ENCODE data around the gene TSHR.
"Not testable (repeated sequence)": the region's sequence is repeated elsewhere in the genome, so short reads cannot be mapped to it uniquely, and the experiment has no call there.

TSHR gene

DNA sequence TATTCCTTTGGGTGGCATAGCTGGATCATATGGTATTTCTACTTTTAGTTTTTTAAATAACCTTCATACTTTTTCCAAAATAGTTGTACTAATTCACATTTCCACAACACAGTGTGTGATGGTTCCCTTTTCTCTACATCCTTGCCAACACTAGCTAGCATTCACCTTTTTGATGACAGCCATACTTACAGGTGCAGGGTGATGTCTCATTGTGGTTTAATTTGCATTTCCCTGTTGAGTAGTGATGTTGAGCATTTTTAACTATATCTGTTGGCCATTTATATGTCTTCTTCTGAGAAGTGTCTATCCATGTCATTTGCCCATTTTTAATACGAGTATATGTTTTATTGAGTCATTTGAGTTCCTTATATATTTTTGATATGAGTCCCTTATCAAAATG, 96.1 kb downstream of the TSHR start:
- H3K9me2 ChIP-seq (replicated peaks; ENCODE audit: control insufficient read depth, low read length), result no peaks in the 10 kb centered on the region
- no peak overlapping the region for H3K4me2 ChIP-seq (ENCODE audit: low read length)
- H4K20me1 ChIP-seq (ENCODE audit: control insufficient read depth, insufficient read depth, low read depth, low read length), result no peaks in the 10 kb centered on the region
- no peaks in the 10 kb centered on the region for H3K36me3 ChIP-seq (ENCODE audit: control insufficient read depth, low read length)
- H3K79me2 ChIP-seq (ENCODE audit: control insufficient read depth, low read length), result no peaks in the 10 kb centered on the region
- no peak for TF ChIP-seq EZH2phosphoT487 (IDR thresholded peaks at IDR 0.05; ENCODE audit: borderline replicate concordance, low read length)
- TF ChIP-seq, protein P1, sequence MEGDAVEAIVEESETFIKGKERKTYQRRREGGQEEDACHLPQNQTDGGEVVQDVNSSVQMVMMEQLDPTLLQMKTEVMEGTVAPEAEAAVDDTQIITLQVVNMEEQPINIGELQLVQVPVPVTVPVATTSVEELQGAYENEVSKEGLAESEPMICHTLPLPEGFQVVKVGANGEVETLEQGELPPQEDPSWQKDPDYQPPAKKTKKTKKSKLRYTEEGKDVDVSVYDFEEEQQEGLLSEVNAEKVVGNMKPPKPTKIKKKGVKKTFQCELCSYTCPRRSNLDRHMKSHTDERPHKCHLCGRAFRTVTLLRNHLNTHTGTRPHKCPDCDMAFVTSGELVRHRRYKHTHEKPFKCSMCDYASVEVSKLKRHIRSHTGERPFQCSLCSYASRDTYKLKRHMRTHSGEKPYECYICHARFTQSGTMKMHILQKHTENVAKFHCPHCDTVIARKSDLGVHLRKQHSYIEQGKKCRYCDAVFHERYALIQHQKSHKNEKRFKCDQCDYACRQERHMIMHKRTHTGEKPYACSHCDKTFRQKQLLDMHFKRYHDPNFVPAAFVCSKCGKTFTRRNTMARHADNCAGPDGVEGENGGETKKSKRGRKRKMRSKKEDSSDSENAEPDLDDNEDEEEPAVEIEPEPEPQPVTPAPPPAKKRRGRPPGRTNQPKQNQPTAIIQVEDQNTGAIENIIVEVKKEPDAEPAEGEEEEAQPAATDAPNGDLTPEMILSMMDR (IDR thresholded peaks at IDR 0.05; ENCODE audit: low read depth, low read length, poor library complexity, severe bottlenecking), result no peak
- H3K9me3 ChIP-seq (ENCODE audit: control insufficient read depth, insufficient read depth, low read length), result peaks cover 15% of the 10 kb centered on the region; the same call in 1 of the 2 replicates
- no peak overlapping the region for H3K4me3 ChIP-seq (ENCODE audit: low read length)
- peaks cover 16% of the 10 kb centered on the region for H3K4me1 ChIP-seq (ENCODE audit: control insufficient read depth, low read length)
- H3K27me3 ChIP-seq (ENCODE audit: control insufficient read depth, low read length), result no peaks in the 10 kb centered on the region
- H3F3A ChIP-seq (ENCODE audit: control insufficient read depth, insufficient read depth), result no peaks in the 10 kb centered on the region
- no peak overlapping the region for H3K27ac ChIP-seq (ENCODE audit: low read depth, low read length)

DNA sequence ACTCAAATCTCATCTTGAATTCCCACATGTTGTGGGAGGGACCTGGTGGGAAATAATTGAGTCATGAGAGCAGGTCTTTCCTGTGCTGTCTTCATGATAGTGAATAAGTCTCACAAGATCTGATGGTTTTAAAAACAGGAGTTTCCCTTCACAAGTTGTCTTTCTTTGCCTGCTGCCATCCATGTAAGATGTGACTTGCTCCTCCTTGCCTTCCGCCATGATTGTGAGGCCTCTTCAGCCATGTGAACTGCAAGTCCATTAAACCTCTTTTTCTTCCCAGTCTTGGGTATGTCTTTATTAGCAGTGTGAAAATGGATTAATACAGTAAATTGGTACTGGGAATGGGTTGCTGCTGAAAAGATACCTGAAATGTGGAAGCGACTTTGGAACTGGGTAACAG, 98.6 kb downstream of the TSHR start:
- H3K27me3 ChIP-seq (ENCODE audit: control insufficient read depth, low read length); H3K36me3 ChIP-seq (ENCODE audit: control insufficient read depth, low read length); H3K4me1 ChIP-seq (ENCODE audit: control insufficient read depth, low read length); H4K20me1 ChIP-seq (ENCODE audit: control insufficient read depth, insufficient read depth, low read depth, low read length); H3K4me3 ChIP-seq (ENCODE audit: low read length); H3K79me2 ChIP-seq (ENCODE audit: control insufficient read depth, low read length); H3K4me2 ChIP-seq (ENCODE audit: low read length); H3K27ac ChIP-seq (ENCODE audit: low read depth, low read length); H3F3A ChIP-seq (ENCODE audit: control insufficient read depth, insufficient read depth); H3K9me2 ChIP-seq (replicated peaks; ENCODE audit: control insufficient read depth, low read length): not testable (repeated sequence)
- peaks cover 15% of the 10 kb centered on the region; the same call in 1 of the 2 replicates for H3K9me3 ChIP-seq (ENCODE audit: control insufficient read depth, insufficient read depth, low read length)

DNA sequence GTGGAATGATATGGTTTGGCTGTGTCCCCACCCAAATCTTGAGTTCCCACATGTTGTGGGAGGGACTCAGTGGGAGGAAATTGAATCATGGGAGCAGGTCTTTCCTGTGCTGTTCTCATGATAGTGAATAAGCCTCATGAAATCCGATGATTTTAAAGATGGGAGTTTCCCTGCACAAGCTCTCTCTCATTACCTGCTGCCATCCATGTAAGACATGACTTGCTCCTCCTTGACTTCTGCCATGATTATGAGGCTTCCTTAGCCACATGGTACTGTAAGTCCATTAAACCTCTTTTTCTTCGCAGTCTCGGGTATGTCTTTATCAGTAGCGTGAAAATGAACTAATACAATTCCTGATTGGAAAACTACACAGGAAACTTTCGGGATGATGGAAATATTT, 100.5 kb downstream of the TSHR start:
- Histone ChIP-seq H3K9me2 (replicated peaks; ENCODE audit: control insufficient read depth, low read length) (no peaks in the 10 kb centered on the region), H3K4me1 (ENCODE audit: control insufficient read depth, low read length) (peaks cover 7% of the 10 kb centered on the region), H3K4me3 (ENCODE audit: low read length) (no peak overlapping the region), H3K27me3 (ENCODE audit: control insufficient read depth, low read length) (no peaks in the 10 kb centered on the region), H3K36me3 (ENCODE audit: control insufficient read depth, low read length) (no peaks in the 10 kb centered on the region), H3K9me3 (ENCODE audit: control insufficient read depth, insufficient read depth, low read length) (peaks cover 15% of the 10 kb centered on the region; the same call in 1 of the 2 replicates), H3K79me2 (ENCODE audit: control insufficient read depth, low read length) (no peaks in the 10 kb centered on the region), H4K20me1 (ENCODE audit: control insufficient read depth, insufficient read depth, low read depth, low read length) (no peaks in the 10 kb centered on the region), H3F3A (ENCODE audit: control insufficient read depth, insufficient read depth) (no peaks in the 10 kb centered on the region), H3K27ac (ENCODE audit: low read depth, low read length) (no peak overlapping the region), H3K4me2 (ENCODE audit: low read length) (no peak overlapping the region)
- TF ChIP-seq EZH2phosphoT487 (IDR thresholded peaks at IDR 0.05; ENCODE audit: borderline replicate concordance, low read length), result no peak
- TF ChIP-seq, protein P1 (IDR thresholded peaks at IDR 0.05; ENCODE audit: low read depth, low read length, poor library complexity, severe bottlenecking), result no peak

DNA sequence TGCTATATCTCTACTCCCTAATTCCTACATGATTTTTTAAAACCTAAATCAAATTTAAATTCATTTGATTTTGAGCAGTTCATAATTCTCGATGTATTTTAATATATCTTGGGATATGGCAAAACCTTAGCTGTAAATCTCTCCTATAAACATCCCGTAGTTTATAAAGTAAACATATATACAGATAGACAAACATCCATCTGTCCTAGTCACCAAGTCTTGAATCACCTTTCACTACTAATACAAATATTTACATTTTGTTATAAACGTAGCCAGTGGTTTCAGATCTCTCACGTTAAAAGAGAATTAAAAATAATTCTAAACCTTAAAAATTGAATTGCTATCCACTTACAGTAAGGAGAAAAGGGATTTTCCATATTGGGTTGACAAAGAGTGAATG, 107.0 kb downstream of the TSHR start:
- H3K79me2 ChIP-seq (ENCODE audit: control insufficient read depth, low read length), result no peaks in the 10 kb centered on the region
- H3K9me3 ChIP-seq (ENCODE audit: control insufficient read depth, insufficient read depth, low read length), result no peaks in the 10 kb centered on the region
- H3K9me2 ChIP-seq (replicated peaks; ENCODE audit: control insufficient read depth, low read length), result no peaks in the 10 kb centered on the region
- H3K27ac ChIP-seq (ENCODE audit: low read depth, low read length), result no peak overlapping the region
- peaks cover 9% of the 10 kb centered on the region for H3K4me1 ChIP-seq (ENCODE audit: control insufficient read depth, low read length)
- TF ChIP-seq EZH2phosphoT487 (IDR thresholded peaks at IDR 0.05; ENCODE audit: borderline replicate concordance, low read length), result no peak
- TF ChIP-seq, protein P1 (IDR thresholded peaks at IDR 0.05; ENCODE audit: low read depth, low read length, poor library complexity, severe bottlenecking), result no peak
- no peak overlapping the region for H3K4me3 ChIP-seq (ENCODE audit: low read length)
- no peaks in the 10 kb centered on the region for H3K36me3 ChIP-seq (ENCODE audit: control insufficient read depth, low read length)
- no peak overlapping the region for H3K4me2 ChIP-seq (ENCODE audit: low read length)
- H4K20me1 ChIP-seq (ENCODE audit: control insufficient read depth, insufficient read depth, low read depth, low read length), result no peaks in the 10 kb centered on the region
- H3K27me3 ChIP-seq (ENCODE audit: control insufficient read depth, low read length), result no peaks in the 10 kb centered on the region
- H3F3A ChIP-seq (ENCODE audit: control insufficient read depth, insufficient read depth), result no peaks in the 10 kb centered on the region

Measured in DOHH2 (cell line).